Testis (tissue), 2 donors: ENCODE data around the gene EPC1.

Experiments used
- POLR2A ChIP-seq: fragments of 450-650 bp; IDR thresholded peaks from one replicate; pipeline ENCODE4 v1.6.1; 2017; ENCODE audit warnings: antibody characterized with exemption, mild to moderate bottlenecking, moderate library complexity
- TF ChIP-seq, protein P1 (sequence below), 3 experiments: fragments of 450-650 bp in 2 of 3; fragments of 200-600 bp in 1 of 3; sonication (generic) in 1 of 3; IDR thresholded peaks; one replicate each; pipeline ENCODE4 v1.5.1; 2016 to 2019; ENCODE audit warnings: antibody characterized with exemption in 3 of 3, mild to moderate bottlenecking in 2 of 3, moderate library complexity in 1 of 3

DNA sequence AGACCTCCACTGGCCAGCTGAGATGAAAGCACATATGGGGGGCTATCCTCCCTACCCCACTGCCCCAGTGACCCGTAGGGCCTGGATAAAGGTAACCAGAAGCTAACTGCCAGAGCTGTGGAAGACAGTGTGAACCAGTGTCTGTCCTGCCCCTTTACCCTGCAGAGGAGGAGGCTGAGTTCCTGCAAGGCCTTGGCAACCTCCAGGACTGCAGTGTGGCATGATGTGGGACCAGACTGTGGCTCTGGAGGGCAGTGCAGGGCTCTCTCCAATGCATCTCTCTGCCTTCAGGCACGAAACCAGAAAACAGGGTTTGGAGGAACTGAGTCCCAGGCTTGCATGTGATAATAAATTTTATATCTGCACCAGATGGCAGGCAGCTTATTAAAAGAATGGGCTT lies 93.1 kb downstream of the EPC1 start:
- TF ChIP-seq, protein P1, sequence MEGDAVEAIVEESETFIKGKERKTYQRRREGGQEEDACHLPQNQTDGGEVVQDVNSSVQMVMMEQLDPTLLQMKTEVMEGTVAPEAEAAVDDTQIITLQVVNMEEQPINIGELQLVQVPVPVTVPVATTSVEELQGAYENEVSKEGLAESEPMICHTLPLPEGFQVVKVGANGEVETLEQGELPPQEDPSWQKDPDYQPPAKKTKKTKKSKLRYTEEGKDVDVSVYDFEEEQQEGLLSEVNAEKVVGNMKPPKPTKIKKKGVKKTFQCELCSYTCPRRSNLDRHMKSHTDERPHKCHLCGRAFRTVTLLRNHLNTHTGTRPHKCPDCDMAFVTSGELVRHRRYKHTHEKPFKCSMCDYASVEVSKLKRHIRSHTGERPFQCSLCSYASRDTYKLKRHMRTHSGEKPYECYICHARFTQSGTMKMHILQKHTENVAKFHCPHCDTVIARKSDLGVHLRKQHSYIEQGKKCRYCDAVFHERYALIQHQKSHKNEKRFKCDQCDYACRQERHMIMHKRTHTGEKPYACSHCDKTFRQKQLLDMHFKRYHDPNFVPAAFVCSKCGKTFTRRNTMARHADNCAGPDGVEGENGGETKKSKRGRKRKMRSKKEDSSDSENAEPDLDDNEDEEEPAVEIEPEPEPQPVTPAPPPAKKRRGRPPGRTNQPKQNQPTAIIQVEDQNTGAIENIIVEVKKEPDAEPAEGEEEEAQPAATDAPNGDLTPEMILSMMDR (IDR thresholded peaks at IDR 0.05), result no peak
- no peak for TF ChIP-seq POLR2A
